Loucy (cell line): Measurements from ENCODE around the gene KLHDC4.

Experiments
- CTCF ChIP-seq: fragments of 200-600 bp; sonication (generic); conservative IDR thresholded peaks from 2 replicates; pipeline ENCODE4 v1.5.1; 2014; ENCODE audit warnings: mild to moderate bottlenecking, antibody characterized with exemption, low read length
- EZH2phosphoT487 ChIP-seq: fragments of 200-600 bp; IDR thresholded peaks from 2 replicates; pipeline ENCODE4 v1.6.1; 2018; ENCODE audit warnings: antibody characterized with exemption, mild to moderate bottlenecking, moderate library complexity, borderline replicate concordance

GRCh38 chr16:87806261-87806640, 40.5 kb upstream of the KLHDC4 start:
- TF ChIP-seq CTCF: no peak
- TF ChIP-seq EZH2phosphoT487: no peak
